Bronchial epithelial cell (primary cell): ENCODE measurements around the gene TLE5. TPM values are rescaled to one million over a fixed set of nuclear protein-coding genes. Genes with fewer than 3 reads are reported as not detected.

Experiments
- DNase-seq: peaks from one replicate; pipeline ENCODE4 v3.0.0-alpha.2; 2010; ENCODE audit warnings: low read depth
- FAIRE-seq: peaks from 2 replicates; lab custom pipeline; 2011; peaks lifted over from hg19 to GRCh38; lab: Jason Lieb, UNC
- H3K27me3 ChIP-seq: 2 replicates; pipeline ENCODE4 v1.5.1; 2011; ENCODE audit warnings: low read length; ENCODE audit not compliant: control insufficient read depth, insufficient read depth
- H3K36me3 ChIP-seq: 2 replicates; pipeline ENCODE4 v1.5.1; 2011; ENCODE audit warnings: low read length; ENCODE audit not compliant: control insufficient read depth, insufficient read depth
- H3K4me3 ChIP-seq: 2 replicates; pipeline ENCODE4 v1.5.1; 2011; ENCODE audit warnings: mild to moderate bottlenecking, low read depth, low read length, control low read depth
- CTCF ChIP-seq: IDR thresholded peaks from 2 replicates; pipeline ENCODE4 v1.5.1; 2011; ENCODE audit warnings: mild to moderate bottlenecking, moderate library complexity, low read length, control low read depth, inconsistent platforms; ENCODE audit not compliant: insufficient read depth, severe bottlenecking
- total RNA-seq: library from RNA; depleted of rRNA; stranded (reverse); fragments of >200 nt; gene quantifications from 2 replicates; pipeline ENCODE4 v1.2.1, GENCODE V29; 2014

The TLE5 gene
- total RNA-seq, 1 donor from 2014 or later: 144 TPM

GRCh38 chr19:3075605-3076431 lies 13.5 kb upstream of the TLE5 start:
- no peak for DNase-seq
- TF ChIP-seq CTCF: peak; percentile 96
- no peak for FAIRE-seq
- Histone ChIP-seq H3K4me3 (no peak overlapping the region), H3K27me3 (no peaks in the 10 kb centered on the region), H3K36me3 (no peaks in the 10 kb centered on the region)

- no peak overlapping the region for H3K4me3 ChIP-seq
- TF ChIP-seq CTCF: peak; percentile 27
- H3K27me3 ChIP-seq: no peaks in the 10 kb centered on the region
- FAIRE-seq (no peak), DNase-seq (no peak)
- no peaks in the 10 kb centered on the region for H3K36me3 ChIP-seq
Observed at GRCh38 chr19:3073931-3074595, 11.8 kb upstream of the TLE5 start.

- H3K36me3 ChIP-seq: no peaks in the 10 kb centered on the region
- FAIRE-seq (no peak), DNase-seq (peak; percentile 46)
- H3K4me3 ChIP-seq: no peak overlapping the region
- H3K27me3 ChIP-seq: no peaks in the 10 kb centered on the region
- TF ChIP-seq CTCF: no peak
Observed at GRCh38 chr19:3073159-3073563, 10.9 kb upstream of the TLE5 start.

- TF ChIP-seq CTCF: no peak
Observed at GRCh38 chr19:3071768-3072167, 9.5 kb upstream of the TLE5 start.

GRCh38 chr19:3068071-3068470 lies 5.8 kb upstream of the TLE5 start:
- DNase-seq: no peak
- no peak for FAIRE-seq
- Histone ChIP-seq H3K4me3 (no peak overlapping the region), H3K36me3 (no peaks in the 10 kb centered on the region), H3K27me3 (no peaks in the 10 kb centered on the region)
- no peak for TF ChIP-seq CTCF

More at GRCh38 chr19:3071768-3072167, 9.5 kb upstream of the TLE5 start:
- DNase-seq: no peak
- H3K27me3 ChIP-seq: no peaks in the 10 kb centered on the region
- H3K36me3 ChIP-seq: no peaks in the 10 kb centered on the region
- H3K4me3 ChIP-seq: no peak overlapping the region
- no peak for FAIRE-seq
